HG02588 (cell line): ENCODE data around the gene BPIFB1.

Experiments
- ATAC-seq: cut with Tn5 transposase; IDR thresholded peaks from one replicate; pipeline ENCODE4 v1.9.1; 2021; ENCODE audit warnings: mild to moderate bottlenecking, moderate library complexity; ENCODE audit not compliant: unreplicated experiment

The BPIFB1 gene

DNA sequence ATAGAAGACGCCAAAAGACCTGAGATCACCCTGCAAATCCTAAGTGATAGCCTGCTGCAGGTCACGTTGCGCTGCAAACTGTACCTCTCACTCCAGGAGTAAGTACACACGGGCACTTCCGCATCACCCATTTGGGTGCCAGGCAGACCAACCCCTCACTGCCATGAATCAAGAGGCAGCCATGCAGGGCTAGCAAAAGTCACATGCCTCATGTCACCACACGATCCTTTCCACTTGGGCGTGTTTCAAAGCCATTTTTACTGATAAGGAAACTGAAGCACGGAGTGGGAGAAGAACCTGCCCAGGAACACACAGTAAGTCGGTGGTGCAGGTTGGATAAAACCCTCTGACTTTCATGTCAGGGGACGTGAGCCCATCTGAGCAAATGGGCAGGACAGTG, 37.0 kb downstream of the BPIFB1 start:
- no peak for ATAC-seq

- ATAC-seq, result no peak
These were observed 39.4 kb downstream of the BPIFB1 start for GRCh38 chr20:33322456-33322855.

GRCh38 chr20:33323236-33323635, 40.2 kb downstream of the BPIFB1 start:
- ATAC-seq, result no peak

DNA sequence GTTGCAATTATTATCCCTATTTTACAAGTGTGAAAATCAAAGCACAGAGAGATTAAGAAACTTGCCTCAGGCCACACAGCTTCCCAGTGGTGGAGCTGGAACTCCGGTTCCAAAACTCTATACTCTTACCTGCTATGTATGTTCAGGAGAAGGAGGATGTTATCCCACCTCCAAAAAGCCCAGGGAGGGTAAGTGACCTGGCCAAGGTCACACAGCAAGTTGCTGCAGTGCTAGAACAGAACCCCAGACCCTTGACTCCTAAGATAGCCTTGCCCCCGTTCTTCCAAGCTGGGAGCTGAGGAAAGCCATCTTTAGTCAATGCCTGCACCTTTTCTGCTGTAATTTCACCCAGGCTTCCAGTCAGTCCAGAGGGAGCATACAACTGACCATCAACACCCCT, 42.3 kb downstream of the BPIFB1 start:
- ATAC-seq, result no peak

- no peak for ATAC-seq
These were observed 45.4 kb downstream of the BPIFB1 start for GRCh38 chr20:33328157-33329137.

GRCh38 chr20:33332905-33333456, 50.0 kb downstream of the BPIFB1 start:
- ATAC-seq, result no peak

DNA sequence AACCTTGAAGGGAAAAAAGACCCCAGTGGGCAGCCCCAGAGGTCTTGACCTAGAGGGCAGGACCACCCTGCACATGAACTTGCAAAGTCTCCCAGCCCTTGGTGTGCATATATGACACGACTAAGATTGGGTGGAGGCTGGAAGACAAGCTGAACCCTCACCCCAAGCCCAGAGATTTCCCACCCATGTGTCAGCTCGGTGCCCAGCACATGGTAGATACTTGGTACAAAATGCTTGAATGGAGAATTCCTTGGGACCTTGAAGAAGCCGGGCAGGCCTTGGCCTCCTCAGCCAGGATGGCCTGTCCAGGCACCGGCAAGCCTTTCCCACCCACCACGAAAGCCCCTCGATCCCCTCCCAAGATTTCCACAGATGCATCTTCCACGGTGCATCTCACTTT, 50.6 kb downstream of the BPIFB1 start:
- ATAC-seq, result no peak

DNA sequence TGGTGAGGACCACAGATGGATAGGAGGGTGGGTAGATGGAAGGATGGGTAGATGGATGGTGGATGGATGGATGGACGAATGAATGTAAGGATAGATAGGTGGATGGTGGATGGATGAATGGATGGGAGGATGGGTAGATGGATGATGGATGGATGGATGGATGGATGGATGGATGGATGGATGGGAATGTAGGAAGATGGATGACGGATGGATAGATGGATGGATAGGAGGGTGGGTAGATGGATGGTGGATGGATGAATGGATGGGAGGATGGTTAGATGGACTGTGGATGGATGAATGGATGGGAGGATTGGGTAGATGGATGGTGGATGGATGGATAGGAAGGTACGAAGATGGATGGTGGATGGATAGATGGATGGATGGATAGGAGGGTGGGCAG, 51.1 kb downstream of the BPIFB1 start:
- no peak for ATAC-seq

GRCh38 chr20:33336375-33336774, 53.4 kb downstream of the BPIFB1 start:
- no peak for ATAC-seq

DNA sequence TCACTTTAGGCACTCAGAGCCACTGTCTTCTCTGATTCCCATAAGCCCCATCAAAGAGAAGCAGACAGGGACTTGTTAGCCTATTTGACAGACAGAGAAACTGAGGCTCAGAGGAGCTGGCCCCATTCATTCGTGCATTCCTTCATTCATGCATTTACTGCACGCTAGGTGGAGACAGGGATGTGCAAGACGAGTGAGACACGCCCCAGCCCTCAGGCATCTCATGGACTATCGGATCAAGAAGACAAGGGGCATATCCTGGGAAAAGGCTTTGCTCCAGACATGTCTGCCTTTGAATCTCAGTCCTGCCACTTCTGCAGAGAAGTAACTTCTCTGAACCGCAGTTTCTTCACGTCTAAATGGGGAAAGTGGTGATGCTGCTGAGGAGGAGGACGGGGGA, 54.1 kb downstream of the BPIFB1 start:
- ATAC-seq, result no peak

GRCh38 chr20:33337531-33338165, 54.6 kb downstream of the BPIFB1 start:
- no peak for ATAC-seq

DNA sequence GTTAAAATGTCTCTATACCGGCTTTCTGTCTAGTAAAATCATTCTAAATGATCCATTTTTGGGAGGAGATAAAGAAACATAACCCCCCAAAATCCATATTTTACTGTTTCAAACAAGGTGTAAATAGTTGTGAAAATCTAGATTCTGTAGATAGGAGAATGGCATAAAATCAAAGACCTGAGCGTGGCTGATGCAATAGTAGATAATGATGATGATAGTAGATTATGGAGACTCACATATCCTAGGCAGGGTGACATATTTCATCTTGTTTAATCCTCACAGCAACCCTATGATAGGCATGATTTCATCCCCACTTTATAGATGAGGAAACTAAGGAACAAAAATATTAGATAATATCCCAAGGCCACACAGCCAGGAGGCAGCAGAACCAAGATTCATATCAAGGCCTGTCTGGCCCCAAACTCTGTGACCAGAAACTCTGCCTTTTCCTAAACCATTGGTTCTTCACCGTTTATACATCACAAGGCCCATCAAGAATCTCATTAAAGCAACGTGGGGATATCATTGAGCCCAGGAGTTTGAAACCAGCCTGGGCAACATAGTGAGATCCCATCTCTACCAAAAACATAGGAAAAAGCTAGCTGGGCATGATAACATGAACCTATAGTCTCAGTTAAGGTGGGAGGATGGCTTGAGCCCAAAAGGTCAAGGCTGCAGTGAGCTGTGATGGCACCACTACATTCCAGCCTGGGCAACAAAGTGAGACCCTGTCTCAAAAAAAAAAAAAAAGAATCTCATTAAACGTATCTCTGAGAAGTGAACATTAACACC, 55.6 kb downstream of the BPIFB1 start:
- no peak for ATAC-seq

DNA sequence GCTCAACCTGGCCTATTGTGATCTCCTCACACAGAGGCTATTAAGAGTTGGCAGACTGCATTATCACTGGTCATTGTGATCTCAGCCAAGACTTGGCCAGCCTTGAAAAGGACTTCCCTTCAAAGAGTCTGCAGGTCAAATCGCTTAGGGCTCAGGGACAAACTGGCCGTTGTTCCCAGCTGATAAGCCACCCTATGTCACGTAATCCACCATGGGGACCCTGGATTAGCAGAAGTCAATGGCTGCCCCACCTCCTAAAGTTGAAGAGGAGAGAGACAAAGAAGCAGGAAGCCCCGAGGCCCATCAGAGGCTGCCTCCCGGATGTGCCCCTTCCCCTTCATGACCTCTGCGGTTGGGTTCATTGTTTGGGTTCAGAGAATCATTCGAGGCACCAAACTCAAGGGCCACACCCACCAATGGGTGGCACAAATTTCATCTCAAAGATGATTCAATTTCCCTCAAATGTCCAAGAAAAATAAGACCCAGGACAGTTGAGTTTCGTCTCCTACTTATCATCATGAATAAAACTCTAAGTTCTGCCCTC, 56.6 kb downstream of the BPIFB1 start:
- no peak for ATAC-seq

GRCh38 chr20:33343521-33343920, 60.5 kb downstream of the BPIFB1 start:
- ATAC-seq, result no peak

- no peak for ATAC-seq
These were observed 62.3 kb downstream of the BPIFB1 start for GRCh38 chr20:33345342-33345741.

- ATAC-seq, result no peak
These were observed 65.3 kb downstream of the BPIFB1 start for GRCh38 chr20:33348136-33348937.

DNA sequence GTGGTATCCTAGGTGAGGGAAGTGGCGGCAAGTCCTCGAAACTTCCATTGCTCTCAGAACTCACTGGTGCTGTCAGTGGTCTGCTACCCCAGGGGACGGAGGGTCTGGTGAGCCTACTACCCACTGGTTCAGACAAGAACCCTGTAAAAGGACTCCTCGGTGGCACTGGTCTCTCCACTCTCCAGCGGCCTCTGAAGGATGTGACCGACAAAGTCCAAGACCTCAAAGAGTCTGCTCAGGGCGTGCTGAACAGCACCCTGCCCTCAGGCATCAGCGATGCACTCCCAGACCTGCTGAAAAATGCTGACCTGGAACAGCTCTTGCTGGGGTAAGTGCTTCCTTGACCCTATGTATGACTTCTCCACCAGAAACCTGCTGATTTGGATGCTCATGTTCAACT, 66.5 kb downstream of the BPIFB1 start:
- no peak for ATAC-seq

- ATAC-seq, result no peak
These were observed 68.7 kb downstream of the BPIFB1 start for GRCh38 chr20:33351696-33352095.

DNA sequence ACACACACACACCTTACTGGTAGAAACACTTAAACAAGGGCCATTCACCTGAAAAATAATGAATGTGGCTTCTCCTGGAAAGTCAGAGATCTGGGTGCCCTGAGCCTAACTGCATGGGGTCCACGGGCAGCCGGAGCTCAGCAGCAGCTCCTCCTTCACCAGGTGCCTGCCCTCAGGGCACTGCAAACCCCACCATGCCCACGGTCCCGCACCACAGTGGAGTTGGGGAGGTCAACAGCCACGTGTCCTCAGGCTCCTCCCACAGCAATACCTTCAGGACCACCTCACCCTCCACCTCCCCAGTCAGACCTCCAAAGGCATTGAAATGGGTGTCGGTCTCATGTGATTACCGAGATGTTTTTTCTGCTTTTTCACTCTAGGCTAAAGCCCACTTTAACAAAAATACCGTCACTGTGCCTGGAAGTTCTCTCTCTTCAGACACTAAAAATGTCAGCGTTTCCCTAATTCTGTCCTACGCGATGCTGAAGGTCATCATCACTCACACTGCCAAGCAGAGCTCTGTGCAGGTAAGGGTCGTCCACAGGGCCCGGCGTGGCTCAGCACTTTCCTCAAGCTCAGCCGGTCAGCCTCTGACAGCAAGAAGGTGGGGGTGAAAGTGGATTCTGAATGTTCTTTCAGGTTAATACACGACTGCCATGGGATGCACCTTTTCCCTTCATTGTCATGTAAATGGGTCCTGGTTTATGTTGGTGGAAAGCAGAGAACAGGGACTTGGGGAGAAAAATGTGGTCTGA, 69.4 kb downstream of the BPIFB1 start:
- no peak for ATAC-seq
